HUES64 (cell line): ENCODE measurements around the gene RMND5A.

Source experiments
- H3K27ac ChIP-seq: 2 replicates; pipeline ENCODE4 v1.7.0; 2013; ENCODE audit warnings: low read depth, low read length, inconsistent platforms
- H3K27me3 ChIP-seq: 2 replicates; pipeline ENCODE4 v1.6.1; 2013; ENCODE audit warnings: mild to moderate bottlenecking, low read length; ENCODE audit not compliant: insufficient read depth
- H3K36me3 ChIP-seq: 2 replicates; pipeline ENCODE4 v1.6.1; 2013; ENCODE audit warnings: mild to moderate bottlenecking, low read length; ENCODE audit not compliant: insufficient read depth
- H3K4me1 ChIP-seq: 2 replicates; pipeline ENCODE4 v1.6.1; 2013; ENCODE audit warnings: mild to moderate bottlenecking, low read length, moderate library complexity; ENCODE audit not compliant: insufficient read depth
- H3K4me3 ChIP-seq: 2 replicates; pipeline ENCODE4 v1.5.1; 2013; ENCODE audit warnings: mild to moderate bottlenecking, low read length, moderate library complexity
- H3K9ac ChIP-seq: 2 replicates; pipeline ENCODE4 v1.6.1; 2013; ENCODE audit warnings: mild to moderate bottlenecking, low read depth, low read length
- H3K9me3 ChIP-seq: 2 replicates; pipeline ENCODE4 v1.6.1; 2013; ENCODE audit warnings: low read depth, low read length; ENCODE audit not compliant: insufficient read depth
- WGBS: fragments of 150-250, 120-280 bp; methylation state at CpG from one replicate; pipeline ENCODE4 v1.1.7; 2013; ENCODE audit warnings: missing lambda C conversion rate; 5-methylcytosine and 5-hydroxymethylcytosine counted together

RMND5A gene

DNA sequence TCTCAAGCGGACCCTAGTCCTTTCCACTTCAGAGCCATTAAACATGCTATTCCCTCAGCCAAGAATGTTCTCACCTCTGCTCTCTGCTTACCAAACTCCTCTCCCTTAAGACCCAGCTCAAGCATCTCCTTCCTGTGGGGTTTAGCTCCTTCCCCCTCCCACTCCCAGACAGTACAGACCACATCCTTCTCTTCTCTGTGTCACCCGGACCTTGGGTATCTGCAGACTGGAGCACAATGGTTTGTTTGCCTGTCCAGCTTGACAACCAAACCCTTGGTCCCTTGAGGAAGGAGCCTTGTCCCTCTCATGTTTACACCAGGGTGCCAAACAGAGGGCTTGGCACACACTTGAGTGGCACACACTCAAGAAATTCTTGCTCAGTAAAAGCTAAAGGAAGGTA, 74.8 kb downstream of the RMND5A start:
- Histone ChIP-seq H3K9me3 (peaks cover 12% of the 10 kb centered on the region; the same call in 1 of the 2 replicates), H3K9ac (no peak overlapping the region)
- WGBS: 89% methylated on average over 2 of the region's 2 CpGs

DNA sequence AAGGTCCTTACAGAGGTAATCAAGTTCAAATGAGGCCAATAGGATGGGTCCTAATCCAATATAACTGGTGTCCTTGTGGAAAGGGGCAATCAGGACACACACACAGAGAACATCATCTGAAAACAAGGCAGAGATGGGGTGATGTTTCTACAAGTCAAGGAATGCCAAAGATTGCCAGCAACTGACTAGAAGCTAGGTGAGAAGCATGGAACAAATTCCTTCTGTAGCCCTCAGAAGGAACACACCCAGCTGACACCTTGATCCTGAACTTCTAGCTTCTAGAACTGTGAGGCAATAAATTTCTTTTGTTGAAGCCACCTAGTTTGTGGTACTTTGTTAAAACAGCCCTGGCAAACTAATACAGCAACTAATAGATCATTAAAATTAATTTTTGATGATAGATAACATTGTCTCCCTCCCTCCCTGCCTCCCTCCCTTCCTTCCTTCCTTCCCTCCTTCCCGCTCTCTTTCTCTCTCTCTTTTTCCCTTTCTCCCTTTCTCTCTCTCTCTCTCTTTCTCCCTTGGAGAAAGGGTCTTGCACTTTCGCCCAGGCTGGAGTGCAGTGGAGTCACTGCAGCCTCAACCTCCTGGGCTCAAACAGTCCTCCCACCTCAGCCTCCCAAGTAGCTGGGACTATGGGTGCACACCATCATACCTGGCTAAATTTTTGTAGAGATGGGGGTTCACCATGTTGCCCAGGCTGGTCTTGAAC, 80.9 kb downstream of the RMND5A start:
- no peak overlapping the region for H3K9ac ChIP-seq
- H3K27me3 ChIP-seq: peaks cover 7% of the 10 kb centered on the region
- H3K4me3 ChIP-seq: no peak overlapping the region
- H3K36me3 ChIP-seq: no peaks in the 10 kb centered on the region
- H3K27ac ChIP-seq: no peak overlapping the region
- H3K9me3 ChIP-seq: peaks cover 8% of the 10 kb centered on the region; the same call in 1 of the 2 replicates
- H3K4me1 ChIP-seq: no peaks in the 10 kb centered on the region
- WGBS: 91% methylated on average over 2 of the region's 2 CpGs

More for the DNA sequence above, 74.8 kb downstream of the RMND5A start:
- H3K27ac ChIP-seq: no peak overlapping the region
- peaks cover 7% of the 10 kb centered on the region; the same call in 1 of the 2 replicates for H3K4me1 ChIP-seq
- peaks cover 50% of the 10 kb centered on the region for H3K27me3 ChIP-seq
- H3K4me3 ChIP-seq: no peak overlapping the region
- no peaks in the 10 kb centered on the region for H3K36me3 ChIP-seq

DNA sequence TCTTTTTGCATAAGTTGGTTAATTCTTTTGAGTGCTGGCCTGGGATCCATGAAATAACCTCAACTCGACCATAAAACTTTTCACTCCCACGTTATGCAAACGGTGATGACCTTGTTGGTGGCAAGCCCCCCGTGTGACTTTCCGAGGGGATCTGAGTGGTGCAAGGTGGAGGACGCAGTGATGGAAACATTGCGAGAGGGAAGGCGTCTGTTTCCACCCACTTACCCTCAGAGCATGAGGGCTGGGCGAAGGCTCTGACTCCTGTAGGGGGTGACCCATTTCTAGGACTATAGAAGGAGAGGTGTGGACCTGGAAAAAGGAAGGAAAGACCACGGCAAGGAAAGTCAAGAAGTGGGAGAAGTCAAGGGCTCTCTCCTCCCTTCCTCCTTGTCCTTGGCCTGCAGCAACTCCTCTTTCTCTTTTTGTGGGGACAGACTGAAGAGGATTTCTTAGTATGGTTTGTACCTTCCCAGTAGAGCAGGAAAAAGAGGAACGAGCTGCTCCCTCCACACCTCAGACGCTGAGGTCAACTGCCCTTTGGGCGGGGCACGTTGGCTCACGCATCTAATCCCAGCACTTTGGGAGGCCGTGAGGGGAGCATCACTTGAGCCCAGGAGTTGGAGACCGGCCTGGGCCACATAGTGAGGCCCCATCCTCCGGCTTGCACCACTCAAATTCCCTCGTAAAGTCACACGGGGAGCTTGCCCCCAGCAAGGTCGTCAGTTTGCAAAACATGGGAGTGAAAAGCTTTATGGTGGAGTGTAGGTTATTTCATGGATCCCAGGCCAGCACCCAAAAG, 86.2 kb downstream of the RMND5A start:
- Histone ChIP-seq H3K27ac (no peak overlapping the region), H3K4me1 (no peaks in the 10 kb centered on the region), H3K9ac (no peak overlapping the region), H3K36me3 (no peaks in the 10 kb centered on the region), H3K9me3 (no peaks in the 10 kb centered on the region), H3K27me3 (peaks cover 43% of the 10 kb centered on the region), H3K4me3 (no peak overlapping the region)
- WGBS: 88% methylated on average over 21 of the region's 21 CpGs

DNA sequence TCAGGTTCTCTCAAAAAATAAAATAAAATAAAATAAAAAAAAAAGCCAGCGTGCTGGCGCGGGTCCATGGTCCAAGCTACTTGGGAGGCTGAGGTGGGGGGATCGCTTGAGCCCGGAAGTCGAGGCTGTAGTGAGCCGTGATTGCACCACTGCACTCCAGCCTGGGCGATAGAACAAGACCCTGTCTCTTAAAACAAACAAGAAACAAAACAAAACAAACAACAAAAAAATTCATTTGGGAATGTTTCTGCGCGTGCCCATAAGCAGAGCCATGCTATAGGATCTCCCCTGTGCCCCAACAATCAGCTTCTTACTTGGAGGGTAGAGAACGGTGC, 87.0 kb downstream of the RMND5A start:
- Histone ChIP-seq H3K9ac (no peak overlapping the region), H3K9me3 (no peaks in the 10 kb centered on the region), H3K4me3 (peak overlapping the region; percentile 66), H3K27me3 (peaks cover 43% of the 10 kb centered on the region), H3K27ac (no peak overlapping the region), H3K4me1 (no peaks in the 10 kb centered on the region), H3K36me3 (no peaks in the 10 kb centered on the region)
- 53% methylated on average over 11 of the region's 11 CpGs for WGBS

DNA sequence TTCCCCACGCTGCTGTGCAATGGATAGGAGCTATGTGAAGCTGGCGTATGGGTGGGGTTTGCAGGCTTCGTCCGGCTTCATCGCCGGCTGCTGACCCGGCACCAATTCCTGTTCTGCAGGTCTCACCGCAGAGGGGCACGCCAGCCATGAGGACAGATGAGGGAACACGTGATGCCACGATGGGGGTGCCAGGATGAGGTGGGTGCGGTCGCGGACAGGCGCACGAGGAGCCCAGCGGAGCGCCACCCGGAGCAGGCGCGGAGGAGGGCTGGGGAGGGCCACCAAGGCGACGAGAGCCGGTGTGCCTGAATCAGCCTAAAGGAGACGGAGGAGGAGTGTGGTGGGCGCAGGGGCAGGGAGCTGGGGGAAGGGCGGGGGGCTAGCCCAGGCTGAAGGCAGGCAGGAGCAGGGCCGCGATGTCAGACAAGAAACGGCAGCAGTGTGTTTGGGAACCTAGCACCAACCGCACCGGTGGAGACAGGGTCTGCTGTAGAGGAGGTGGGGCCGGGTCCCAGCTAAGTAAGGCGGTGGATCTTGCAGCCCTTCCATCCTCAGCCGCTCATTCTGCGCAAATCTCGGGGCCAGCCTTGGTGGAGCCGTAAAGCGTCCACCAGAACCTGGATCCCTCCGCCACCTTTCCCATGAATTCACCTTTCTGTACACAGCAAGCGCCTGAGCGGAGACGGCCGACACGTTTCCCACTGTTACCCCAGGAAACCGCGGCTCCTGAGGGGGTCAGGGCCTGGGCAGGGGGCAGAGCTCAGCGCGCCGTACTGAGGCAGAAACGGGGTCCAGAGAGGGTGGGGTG, 87.6 kb downstream of the RMND5A start:
- peaks cover 43% of the 10 kb centered on the region for H3K27me3 ChIP-seq
- H3K9ac ChIP-seq: peak overlapping the region; percentile 42; the same call in 1 of the 2 replicates
- H3K27ac ChIP-seq: no peak overlapping the region
- WGBS: 2% methylated on average over 51 of the region's 51 CpGs
- no peaks in the 10 kb centered on the region for H3K9me3 ChIP-seq
- H3K4me3 ChIP-seq: peak overlapping the region; percentile 66
- H3K36me3 ChIP-seq: no peaks in the 10 kb centered on the region
- H3K4me1 ChIP-seq: no peaks in the 10 kb centered on the region

DNA sequence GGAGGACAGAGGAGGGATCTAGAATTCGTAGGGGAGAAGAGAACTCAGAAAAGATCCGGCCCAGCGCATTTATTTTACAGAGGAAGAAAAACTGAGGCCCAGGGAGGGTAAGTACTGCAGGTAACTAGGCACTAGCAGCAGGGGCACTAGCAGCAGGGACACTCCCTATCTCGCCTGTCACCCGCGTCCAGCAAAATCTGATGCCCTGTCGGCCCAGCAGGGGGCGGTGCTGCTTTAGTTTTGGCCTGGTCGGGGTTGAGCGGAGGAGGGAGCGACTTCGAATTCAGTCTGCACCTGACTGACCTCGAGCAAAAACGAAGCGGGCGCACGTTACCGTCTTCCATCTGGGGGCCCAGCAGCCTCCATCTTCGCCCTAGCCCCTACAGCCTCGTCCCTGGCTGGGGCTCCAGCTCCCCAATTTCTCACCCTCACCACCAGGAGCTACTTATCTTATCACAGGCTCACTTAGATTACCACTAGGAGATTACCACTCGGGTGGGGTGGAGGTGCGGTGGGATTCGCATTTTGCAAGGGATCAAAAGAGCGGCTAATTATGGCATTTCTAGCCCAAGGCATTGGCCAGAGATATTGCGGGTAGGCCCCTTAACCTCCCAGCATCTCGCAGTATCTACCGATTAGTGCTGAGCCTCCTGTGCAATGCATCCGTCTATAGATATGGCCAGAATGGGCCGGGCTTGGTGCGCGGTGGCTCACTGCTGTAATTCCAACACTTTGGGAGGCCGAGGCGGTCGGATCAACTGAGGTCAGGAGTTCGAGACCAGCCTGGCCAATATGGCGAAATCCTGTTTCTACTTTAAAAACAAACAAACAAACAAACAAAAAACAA, 88.4 kb downstream of the RMND5A start:
- no peaks in the 10 kb centered on the region for H3K36me3 ChIP-seq
- peaks cover 43% of the 10 kb centered on the region for H3K27me3 ChIP-seq
- H3K27ac ChIP-seq: no peak overlapping the region
- WGBS: 38% methylated on average over 36 of the region's 36 CpGs
- no peaks in the 10 kb centered on the region for H3K9me3 ChIP-seq
- H3K9ac ChIP-seq: no peak overlapping the region
- no peaks in the 10 kb centered on the region for H3K4me1 ChIP-seq
- peak overlapping the region; percentile 66 for H3K4me3 ChIP-seq

DNA sequence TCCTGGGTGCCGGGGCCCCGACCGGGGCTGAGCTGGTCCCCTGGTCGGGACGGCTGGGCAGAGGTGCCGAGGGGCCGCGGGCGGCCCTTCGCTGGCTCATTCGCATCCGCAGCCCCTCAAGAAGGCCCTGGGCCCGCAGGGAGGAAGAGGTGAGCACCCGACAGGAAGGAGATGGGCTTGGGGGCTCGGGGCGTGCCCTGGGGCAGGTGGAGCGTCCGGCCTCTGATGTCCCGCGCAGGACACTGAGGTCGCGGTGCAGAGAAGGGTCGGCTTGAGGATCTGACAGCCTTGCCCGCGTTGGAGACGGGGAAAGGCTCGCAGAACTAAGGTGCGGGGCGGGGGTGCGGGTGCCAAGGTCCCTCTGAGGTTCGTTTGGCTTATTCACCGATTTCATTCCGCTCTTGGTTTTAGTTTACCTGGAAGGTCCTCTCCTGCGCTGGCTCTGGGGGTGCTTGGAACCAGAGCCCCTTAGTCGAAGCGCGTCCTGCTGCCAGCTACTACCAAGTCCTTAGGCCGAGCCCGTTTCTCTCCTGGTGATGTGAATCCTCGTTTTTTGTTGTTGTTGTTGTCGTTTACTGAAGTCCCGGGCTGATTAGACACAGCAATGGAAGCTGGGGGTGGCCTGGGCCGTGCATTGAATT, 89.5 kb downstream of the RMND5A start:
- WGBS: 93% methylated on average over 43 of the region's 43 CpGs
- Histone ChIP-seq H3K36me3 (no peaks in the 10 kb centered on the region), H3K4me3 (no peak overlapping the region), H3K9me3 (no peaks in the 10 kb centered on the region), H3K4me1 (no peaks in the 10 kb centered on the region), H3K27me3 (peaks cover 43% of the 10 kb centered on the region), H3K27ac (no peak overlapping the region), H3K9ac (no peak overlapping the region)

DNA sequence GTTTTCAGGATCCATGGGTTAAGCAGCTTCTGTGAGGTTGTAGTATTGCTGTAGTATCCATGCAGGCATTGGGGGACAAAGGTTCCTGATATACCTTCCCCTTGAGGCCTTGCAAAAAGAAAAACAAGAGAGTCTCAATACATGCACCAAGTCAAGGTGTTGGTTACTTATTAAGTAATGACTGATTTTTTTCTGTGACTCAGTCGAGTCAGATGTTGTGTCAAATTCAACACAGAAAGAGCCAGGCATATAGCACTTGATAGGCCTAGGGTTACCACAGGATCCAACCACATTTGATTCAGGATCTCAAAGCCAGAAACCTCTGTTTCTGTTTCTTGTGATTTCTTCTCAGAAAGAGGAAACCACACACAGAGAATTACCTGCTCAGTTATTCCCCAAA, 95.5 kb downstream of the RMND5A start:
- no peaks in the 10 kb centered on the region for H3K4me1 ChIP-seq
- no peaks in the 10 kb centered on the region for H3K9me3 ChIP-seq
- H3K9ac ChIP-seq: no peak overlapping the region
- H3K4me3 ChIP-seq: no peak overlapping the region
- no peaks in the 10 kb centered on the region for H3K36me3 ChIP-seq
- no peaks in the 10 kb centered on the region for H3K27me3 ChIP-seq
- WGBS: 89% methylated on average over 1 of the region's 1 CpG
- H3K27ac ChIP-seq: no peak overlapping the region

DNA sequence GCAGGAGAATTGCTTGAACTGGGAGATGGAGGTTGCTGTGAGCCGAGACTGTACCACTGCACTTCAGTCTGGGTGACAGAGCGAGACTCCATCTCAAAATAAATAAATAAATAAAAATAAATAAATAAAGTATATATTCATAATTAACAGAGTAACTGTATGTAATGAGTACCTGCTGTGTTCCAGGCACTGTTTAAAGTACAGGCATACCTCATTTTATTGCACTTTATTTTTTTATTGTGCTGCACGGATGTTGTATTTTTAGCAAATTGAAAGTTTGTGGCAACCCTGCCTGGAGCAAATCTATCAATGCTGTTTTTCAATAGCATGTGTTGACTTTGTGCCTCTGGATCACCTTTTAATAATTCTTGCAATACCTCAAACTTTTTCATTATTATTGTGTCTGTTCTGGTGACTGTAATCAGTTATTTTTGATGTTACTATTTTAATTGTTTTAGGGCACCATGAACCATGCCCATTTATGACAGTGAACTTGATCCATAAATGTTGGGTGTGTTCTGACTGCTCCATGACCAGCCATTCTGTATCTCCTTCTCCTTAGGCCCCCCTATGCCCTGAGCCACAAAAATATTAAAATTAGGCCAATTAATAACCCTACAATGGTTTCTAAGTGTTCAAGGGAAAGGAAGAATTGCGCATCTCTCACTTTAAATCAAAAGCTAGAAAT, 98.2 kb downstream of the RMND5A start:
- no peaks in the 10 kb centered on the region for H3K27me3 ChIP-seq
- H3K36me3 ChIP-seq: no peaks in the 10 kb centered on the region
- H3K4me1 ChIP-seq: no peaks in the 10 kb centered on the region
- H3K4me3 ChIP-seq: no peak overlapping the region
- H3K27ac ChIP-seq: no peak overlapping the region
- WGBS: 96% methylated on average over 3 of the region's 4 CpGs
- H3K9me3 ChIP-seq: peaks cover 7% of the 10 kb centered on the region
- no peak overlapping the region for H3K9ac ChIP-seq

DNA sequence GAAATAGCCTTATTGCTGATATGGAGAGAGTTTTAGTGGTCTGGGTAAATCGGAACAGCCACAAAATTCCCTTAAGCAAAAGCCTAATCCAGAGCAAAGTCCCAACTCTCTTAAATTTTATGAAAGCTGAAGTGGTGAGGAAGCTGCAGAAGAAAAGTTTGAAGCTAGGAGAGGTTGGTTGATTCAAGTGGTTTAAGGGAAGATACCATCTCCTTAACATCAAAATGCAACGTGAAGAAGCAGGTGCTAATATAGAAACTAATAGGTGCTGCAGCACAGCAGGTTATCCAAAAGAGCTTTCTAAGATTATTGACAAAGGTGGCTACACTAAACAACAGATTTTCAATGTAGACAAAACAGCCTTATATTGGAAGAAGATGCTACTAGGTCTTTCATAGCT, 98.9 kb downstream of the RMND5A start:
- H3K27me3 ChIP-seq: no peaks in the 10 kb centered on the region
- no peak overlapping the region for H3K9ac ChIP-seq
- 100% methylated on average over 1 of the region's 2 CpGs for WGBS

More for the DNA sequence above, 98.9 kb downstream of the RMND5A start:
- Histone ChIP-seq H3K27ac (no peak overlapping the region), H3K4me1 (no peaks in the 10 kb centered on the region), H3K4me3 (no peak overlapping the region), H3K9me3 (peaks cover 7% of the 10 kb centered on the region), H3K36me3 (no peaks in the 10 kb centered on the region)
